ENCODE data around the gene GPC5.

DNA sequence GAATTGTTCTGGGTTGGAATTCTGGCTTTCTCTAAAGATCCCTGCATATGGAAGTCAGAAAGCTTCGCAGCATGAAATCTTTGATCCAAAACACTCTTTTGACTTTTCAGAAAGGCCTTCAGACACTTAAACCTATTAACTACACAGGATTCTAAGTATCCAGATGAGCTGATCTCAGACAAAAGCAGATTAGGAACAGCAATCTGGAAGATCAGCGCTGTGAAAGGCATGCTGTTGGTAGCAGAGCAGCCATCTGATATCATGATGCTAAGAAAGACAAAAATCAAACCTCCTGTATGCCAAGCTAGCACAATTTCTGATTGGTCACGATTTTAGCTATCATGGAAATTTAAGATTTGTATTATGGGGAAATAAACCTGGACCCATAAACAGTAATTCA is 589.9 kb downstream of the GPC5 start:
- TF ChIP-seq, protein P1, sequence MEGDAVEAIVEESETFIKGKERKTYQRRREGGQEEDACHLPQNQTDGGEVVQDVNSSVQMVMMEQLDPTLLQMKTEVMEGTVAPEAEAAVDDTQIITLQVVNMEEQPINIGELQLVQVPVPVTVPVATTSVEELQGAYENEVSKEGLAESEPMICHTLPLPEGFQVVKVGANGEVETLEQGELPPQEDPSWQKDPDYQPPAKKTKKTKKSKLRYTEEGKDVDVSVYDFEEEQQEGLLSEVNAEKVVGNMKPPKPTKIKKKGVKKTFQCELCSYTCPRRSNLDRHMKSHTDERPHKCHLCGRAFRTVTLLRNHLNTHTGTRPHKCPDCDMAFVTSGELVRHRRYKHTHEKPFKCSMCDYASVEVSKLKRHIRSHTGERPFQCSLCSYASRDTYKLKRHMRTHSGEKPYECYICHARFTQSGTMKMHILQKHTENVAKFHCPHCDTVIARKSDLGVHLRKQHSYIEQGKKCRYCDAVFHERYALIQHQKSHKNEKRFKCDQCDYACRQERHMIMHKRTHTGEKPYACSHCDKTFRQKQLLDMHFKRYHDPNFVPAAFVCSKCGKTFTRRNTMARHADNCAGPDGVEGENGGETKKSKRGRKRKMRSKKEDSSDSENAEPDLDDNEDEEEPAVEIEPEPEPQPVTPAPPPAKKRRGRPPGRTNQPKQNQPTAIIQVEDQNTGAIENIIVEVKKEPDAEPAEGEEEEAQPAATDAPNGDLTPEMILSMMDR (IDR thresholded peaks at IDR 0.05), result no peak
- no peak for TF ChIP-seq EP300 (IDR thresholded peaks at IDR 0.05)

Data from ovary (tissue), 3 donors.